Fibroblast of skin of left biceps (primary cell): ENCODE measurements around the gene PACS2.

Source experiments
- DNase-seq, 2 experiments: peaks; one replicate each; pipeline ENCODE4 v3.0.0-alpha.2; 2013; ENCODE audit warnings: low read depth in 2 of 2

The PACS2 gene

GRCh38 chr14:105439179-105439578 is 124.6 kb downstream of the PACS2 start:
- DNase-seq = no peak

GRCh38 chr14:105439710-105440553 is 125.4 kb downstream of the PACS2 start:
- DNase-seq = no peak

- no peak for DNase-seq
Measured at GRCh38 chr14:105440554-105440900, 126.0 kb downstream of the PACS2 start.

- no peak for DNase-seq
Measured at GRCh38 chr14:105440992-105441391, 126.4 kb downstream of the PACS2 start.

- no peak for DNase-seq
Measured at GRCh38 chr14:105442125-105442524, 127.6 kb downstream of the PACS2 start.

GRCh38 chr14:105442834-105443233 is 128.3 kb downstream of the PACS2 start:
- no peak for DNase-seq

GRCh38 chr14:105444859-105445258 is 130.3 kb downstream of the PACS2 start:
- no peak for DNase-seq

- DNase-seq = no peak
Measured at GRCh38 chr14:105445290-105445689, 130.7 kb downstream of the PACS2 start.

- no peak for DNase-seq
Measured at GRCh38 chr14:105445901-105446845, 131.6 kb downstream of the PACS2 start.

- DNase-seq = no peak
Measured at GRCh38 chr14:105446971-105447370, 132.4 kb downstream of the PACS2 start.
